Measurements from ENCODE around the gene ITGB6.

DNA sequence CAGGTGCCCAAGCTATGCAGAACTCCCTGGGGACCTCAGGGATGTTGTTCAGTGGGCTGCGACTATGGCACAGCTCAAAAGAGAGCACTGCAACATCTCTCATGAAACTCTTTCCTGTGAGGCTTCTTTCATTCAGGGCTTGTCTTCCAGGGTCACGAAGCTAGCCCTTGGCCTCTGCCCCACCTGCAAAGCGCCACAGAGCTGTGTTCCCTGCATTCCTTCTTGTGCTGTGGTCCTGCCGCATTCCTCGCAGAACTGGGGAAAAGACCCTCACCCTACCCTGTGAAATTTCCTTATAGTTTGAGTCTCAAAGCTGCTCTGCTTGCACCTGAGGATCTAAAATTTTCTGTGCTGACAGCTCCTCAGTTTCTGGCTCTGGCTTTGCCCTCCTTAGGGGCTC lies 26.3 kb upstream of the ITGB6 start:
- no peak for TF ChIP-seq EZH2phosphoT487 (IDR thresholded peaks at IDR 0.05; ENCODE audit: borderline replicate concordance, low read length)
- TF ChIP-seq, protein P1, sequence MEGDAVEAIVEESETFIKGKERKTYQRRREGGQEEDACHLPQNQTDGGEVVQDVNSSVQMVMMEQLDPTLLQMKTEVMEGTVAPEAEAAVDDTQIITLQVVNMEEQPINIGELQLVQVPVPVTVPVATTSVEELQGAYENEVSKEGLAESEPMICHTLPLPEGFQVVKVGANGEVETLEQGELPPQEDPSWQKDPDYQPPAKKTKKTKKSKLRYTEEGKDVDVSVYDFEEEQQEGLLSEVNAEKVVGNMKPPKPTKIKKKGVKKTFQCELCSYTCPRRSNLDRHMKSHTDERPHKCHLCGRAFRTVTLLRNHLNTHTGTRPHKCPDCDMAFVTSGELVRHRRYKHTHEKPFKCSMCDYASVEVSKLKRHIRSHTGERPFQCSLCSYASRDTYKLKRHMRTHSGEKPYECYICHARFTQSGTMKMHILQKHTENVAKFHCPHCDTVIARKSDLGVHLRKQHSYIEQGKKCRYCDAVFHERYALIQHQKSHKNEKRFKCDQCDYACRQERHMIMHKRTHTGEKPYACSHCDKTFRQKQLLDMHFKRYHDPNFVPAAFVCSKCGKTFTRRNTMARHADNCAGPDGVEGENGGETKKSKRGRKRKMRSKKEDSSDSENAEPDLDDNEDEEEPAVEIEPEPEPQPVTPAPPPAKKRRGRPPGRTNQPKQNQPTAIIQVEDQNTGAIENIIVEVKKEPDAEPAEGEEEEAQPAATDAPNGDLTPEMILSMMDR (IDR thresholded peaks at IDR 0.05; ENCODE audit: low read depth, low read length, poor library complexity, severe bottlenecking): no peak

Data from DOHH2 (cell line).